ENCODE measurements around the gene AQP12A. TPM values are rescaled to one million over a fixed set of nuclear protein-coding genes. Genes with fewer than 3 reads are reported as not detected.
"Not testable (repeated sequence)": the region's sequence is repeated elsewhere in the genome, so short reads cannot be mapped to it uniquely, and the experiment has no call there.

The AQP12A gene
- total RNA-seq (ENCODE audit: low replicate concordance) = not detected in 2 replicates

- DNase-seq (ENCODE audit: low spot score); H3K27me3 Mint-ChIP-seq (ENCODE audit: insufficient read depth, low read depth); H3K27me3 ChIP-seq; H3K27ac Mint-ChIP-seq; H3K9me3 ChIP-seq (ENCODE audit: low read depth); H3K9me3 Mint-ChIP-seq; H4K20me1 ChIP-seq (ENCODE audit: low read depth); H3K79me2 ChIP-seq (ENCODE audit: low read depth); H3F3A ChIP-seq (ENCODE audit: low read depth); H3K27ac ChIP-seq; H3K9ac ChIP-seq; H3K4me3 Mint-ChIP-seq; H3K36me3 ChIP-seq; H3K4me1 Mint-ChIP-seq; H2AFZ ChIP-seq (replicated peaks); H3K4me1 ChIP-seq; H3K4me3 ChIP-seq; H3K4me2 ChIP-seq; H3K36me3 Mint-ChIP-seq: not testable (repeated sequence)
Observed at GRCh38 chr2:240691631-240692420, at the start of gene AQP12A. TSS of gene AQP12A (plus strand) at chr2:240691866. CDS start at chr2:240691914, 48 bp downstream.

GRCh38 chr2:240642061-240642805 is 49.4 kb upstream of the AQP12A start:
- H3K4me3 ChIP-seq = no peak overlapping the region
- H3K4me1 Mint-ChIP-seq = peaks cover 9% of the 10 kb centered on the region
- H3F3A ChIP-seq (ENCODE audit: low read depth) = no peaks in the 10 kb centered on the region
- no peaks in the 10 kb centered on the region for H3K36me3 Mint-ChIP-seq
- no peak overlapping the region for H2AFZ ChIP-seq (replicated peaks)
- no peak overlapping the region for H3K9ac ChIP-seq
- peaks cover 5% of the 10 kb centered on the region for H3K9me3 Mint-ChIP-seq
- H3K27me3 ChIP-seq = peaks cover 29% of the 10 kb centered on the region
- no peak for TF ChIP-seq EZH2 (IDR thresholded peaks at IDR 0.05)
- no peak for TF ChIP-seq CTCF (IDR thresholded peaks at IDR 0.05)
- no peak for TF ChIP-seq EZH2phosphoT487 (IDR thresholded peaks at IDR 0.05)
- no peaks in the 10 kb centered on the region for H3K36me3 ChIP-seq
- no peak for DNase-seq (ENCODE audit: low spot score)
- no peak overlapping the region for H3K4me3 Mint-ChIP-seq
- H3K27me3 Mint-ChIP-seq (ENCODE audit: insufficient read depth, low read depth) = peaks cover 12% of the 10 kb centered on the region
- no peak overlapping the region for H3K4me2 ChIP-seq
- peaks cover under 1% of the 10 kb centered on the region for H3K4me1 ChIP-seq
- H3K9me3 ChIP-seq (ENCODE audit: low read depth) = no peaks in the 10 kb centered on the region
- no peak overlapping the region for H3K27ac Mint-ChIP-seq
- H3K27ac ChIP-seq = no peak overlapping the region
- no peaks in the 10 kb centered on the region for H4K20me1 ChIP-seq (ENCODE audit: low read depth)
- H3K79me2 ChIP-seq (ENCODE audit: low read depth) = no peaks in the 10 kb centered on the region

- H3F3A ChIP-seq (ENCODE audit: low read depth) = no peaks in the 10 kb centered on the region
- Mint-ChIP-seq H3K27me3 (ENCODE audit: insufficient read depth, low read depth) (peaks cover 14% of the 10 kb centered on the region), H3K4me1 (peaks cover 13% of the 10 kb centered on the region), H3K4me3 (no peak overlapping the region), H3K27ac (no peak overlapping the region), H3K9me3 (peaks cover 5% of the 10 kb centered on the region), H3K36me3 (no peaks in the 10 kb centered on the region)
- H2AFZ ChIP-seq (replicated peaks) = no peak overlapping the region
- peaks cover 4% of the 10 kb centered on the region for H3K4me1 ChIP-seq
- H3K9ac ChIP-seq = no peak overlapping the region
- H3K4me3 ChIP-seq = no peak overlapping the region
- H3K9me3 ChIP-seq (ENCODE audit: low read depth) = no peaks in the 10 kb centered on the region
- DNase-seq (ENCODE audit: low spot score) = no peak
- no peaks in the 10 kb centered on the region for H3K36me3 ChIP-seq
- H3K79me2 ChIP-seq (ENCODE audit: low read depth) = no peaks in the 10 kb centered on the region
- TF ChIP-seq EZH2phosphoT487 (IDR thresholded peaks at IDR 0.05) = no peak
- TF ChIP-seq EZH2 (IDR thresholded peaks at IDR 0.05) = no peak
- peaks cover 29% of the 10 kb centered on the region for H3K27me3 ChIP-seq
- no peak overlapping the region for H3K27ac ChIP-seq
- H3K4me2 ChIP-seq = no peak overlapping the region
- H4K20me1 ChIP-seq (ENCODE audit: low read depth) = no peaks in the 10 kb centered on the region
Observed at GRCh38 chr2:240642806-240643092, 48.9 kb upstream of the AQP12A start.

GRCh38 chr2:240643093-240643810 is 48.4 kb upstream of the AQP12A start:
- no peak overlapping the region for H3K9ac ChIP-seq
- Mint-ChIP-seq H3K4me3 (no peak overlapping the region), H3K4me1 (peaks cover 15% of the 10 kb centered on the region), H3K9me3 (peaks cover 5% of the 10 kb centered on the region), H3K36me3 (no peaks in the 10 kb centered on the region), H3K27me3 (ENCODE audit: insufficient read depth, low read depth) (peaks cover 14% of the 10 kb centered on the region), H3K27ac (no peak overlapping the region)
- H3K27ac ChIP-seq = no peak overlapping the region
- TF ChIP-seq CTCF (IDR thresholded peaks at IDR 0.05) (no peak), EZH2 (IDR thresholded peaks at IDR 0.05) (no peak), EZH2phosphoT487 (IDR thresholded peaks at IDR 0.05) (no peak)
- H3F3A ChIP-seq (ENCODE audit: low read depth) = no peaks in the 10 kb centered on the region
- H3K27me3 ChIP-seq = peaks cover 26% of the 10 kb centered on the region
- no peak for DNase-seq (ENCODE audit: low spot score)
- no peaks in the 10 kb centered on the region for H3K36me3 ChIP-seq
- no peak overlapping the region for H3K4me3 ChIP-seq
- no peak overlapping the region for H2AFZ ChIP-seq (replicated peaks)
- H3K4me1 ChIP-seq = peaks cover 5% of the 10 kb centered on the region
- no peaks in the 10 kb centered on the region for H4K20me1 ChIP-seq (ENCODE audit: low read depth)
- H3K9me3 ChIP-seq (ENCODE audit: low read depth) = no peaks in the 10 kb centered on the region
- no peaks in the 10 kb centered on the region for H3K79me2 ChIP-seq (ENCODE audit: low read depth)
- H3K4me2 ChIP-seq = no peak overlapping the region
